GM23338 (cell line): ENCODE data around the gene NUCKS1. TPM values are rescaled to one million over a fixed set of nuclear protein-coding genes. Genes with fewer than 3 reads are reported as not detected.

ENCODE experiments used
- ATAC-seq: fragments of 200-7000 bp; cut with Tn5 transposase; 3 replicates; pipeline ENCODE4 v1.9.1; 2020
- DNase-seq: peaks from one replicate; pipeline ENCODE4 v3.0.0-alpha.2; 2015; ENCODE audit warnings: low spot score
- H2AFZ ChIP-seq: fragments of 200-600 bp; sonication (generic); 2 replicates; pipeline ENCODE4 v1.8.0; 2016; ENCODE audit warnings: antibody characterized with exemption, mild to moderate bottlenecking, moderate library complexity
- H3F3A ChIP-seq: fragments of 200-600 bp; sonication (generic); replicated peaks from 2 replicates; pipeline ENCODE4 v1.8.0; 2017; ENCODE audit warnings: antibody characterized with exemption, mixed run types, low read depth
- H3K27ac ChIP-seq: fragments of 200-600 bp; sonication (generic); 2 replicates; pipeline ENCODE4 v1.6.1; 2016; ENCODE audit warnings: low read depth
- H3K27me3 ChIP-seq: fragments of 200-600 bp; sonication (generic); 2 replicates; pipeline ENCODE4 v1.8.0; 2016; ENCODE audit warnings: mild to moderate bottlenecking, mixed run types, moderate library complexity; ENCODE audit not compliant: insufficient read depth
- H3K36me3 ChIP-seq: fragments of 200-600 bp; sonication (generic); 2 replicates; pipeline ENCODE4 v1.8.0; 2016; ENCODE audit warnings: mild to moderate bottlenecking; ENCODE audit not compliant: insufficient read depth
- H3K4me1 ChIP-seq: fragments of 200-600 bp; sonication (generic); 2 replicates; pipeline ENCODE4 v1.8.0; 2016; ENCODE audit warnings: mild to moderate bottlenecking, moderate library complexity; ENCODE audit not compliant: insufficient read depth
- H3K4me2 ChIP-seq: fragments of 200-600 bp; sonication (generic); 2 replicates; pipeline ENCODE4 v1.7.1; 2017; ENCODE audit warnings: mixed run types
- H3K4me3 ChIP-seq: fragments of 200-600 bp; sonication (generic); 2 replicates; pipeline ENCODE4 v1.6.1; 2016; ENCODE audit warnings: mixed run types
- H3K79me2 ChIP-seq: fragments of 200-600 bp; sonication (generic); replicated peaks from 2 replicates; pipeline ENCODE4 v1.8.0; 2017; ENCODE audit warnings: mild to moderate bottlenecking; ENCODE audit not compliant: insufficient read depth
- H3K9me2 ChIP-seq: fragments of 200-600 bp; sonication (generic); 2 replicates; pipeline ENCODE4 v1.8.0; 2017; ENCODE audit not compliant: insufficient read depth
- H4K20me1 ChIP-seq: fragments of 200-600 bp; sonication (generic); replicated peaks from 2 replicates; pipeline ENCODE4 v1.8.0; 2017; ENCODE audit warnings: mild to moderate bottlenecking; ENCODE audit not compliant: insufficient read depth
- H3K27ac Mint-ChIP-seq: 2 replicates; pipeline ENCODE4 v1.8.0; 2020; ENCODE audit warnings: inconsistent platforms, mild to moderate bottlenecking, moderate library complexity, mixed read lengths
- H3K27me3 Mint-ChIP-seq: 3 replicates; pipeline ENCODE4 v1.8.0; 2022; ENCODE audit warnings: low read depth, mild to moderate bottlenecking, moderate library complexity, mixed read lengths, inconsistent platforms; ENCODE audit not compliant: insufficient read depth, poor library complexity
- H3K36me3 Mint-ChIP-seq: 3 replicates; pipeline ENCODE4 v1.8.0; 2021; ENCODE audit warnings: low read depth, mild to moderate bottlenecking, inconsistent platforms, moderate library complexity, mixed read lengths
- H3K4me1 Mint-ChIP-seq: 3 replicates; pipeline ENCODE4 v1.8.0; 2020; ENCODE audit warnings: mild to moderate bottlenecking, inconsistent platforms, mixed read lengths
- H3K4me3 Mint-ChIP-seq: 3 replicates; pipeline ENCODE4 v1.8.0; 2021; ENCODE audit warnings: moderate library complexity, mild to moderate bottlenecking, inconsistent platforms, mixed read lengths
- H3K9me3 Mint-ChIP-seq: 3 replicates; pipeline ENCODE4 v1.8.0; 2020; ENCODE audit warnings: moderate library complexity, mild to moderate bottlenecking, inconsistent platforms, mixed read lengths
- CTCF ChIP-seq, 2 experiments: fragments of 200-600 bp in 1 of 2; sonication (generic) in 1 of 2; conservative IDR thresholded peaks; 2 replicates each; pipeline versions ENCODE4 v1.5.1 to v1.6.1; 2016 to 2017; ENCODE audit warnings: antibody characterized with exemption in 2 of 2, low read depth in 2 of 2, mild to moderate bottlenecking in 2 of 2, moderate library complexity in 1 of 2
- JUNB ChIP-seq: IDR thresholded peaks from one replicate; pipeline ENCODE4 v1.6.1; 2016; ENCODE audit warnings: antibody characterized with exemption; ENCODE audit not compliant: unreplicated experiment
- NANOG ChIP-seq: IDR thresholded peaks from 2 replicates; pipeline ENCODE4 v1.6.1; 2016; ENCODE audit warnings: antibody characterized with exemption, borderline replicate concordance
- REST ChIP-seq: IDR thresholded peaks from one replicate; pipeline ENCODE4 v1.6.1; 2018; ENCODE audit warnings: antibody characterized with exemption; ENCODE audit not compliant: unreplicated experiment
- STAT1 ChIP-seq: IDR thresholded peaks from one replicate; pipeline ENCODE4 v1.6.1; 2016; ENCODE audit warnings: antibody characterized with exemption; ENCODE audit not compliant: unreplicated experiment
- ZNF331 ChIP-seq: fragments of 250-450 bp; sonication (Bioruptor Pico); IDR thresholded peaks from 2 replicates; pipeline ENCODE4 v1.5.0; 2020; ENCODE audit warnings: low read depth, mild to moderate bottlenecking, moderate library complexity
- polyA plus RNA-seq: library from polyadenylated mRNA; unstranded; fragments of >200 nt; fragmentation: Nextera tagmentation; extraction: Ambion mirVana; gene quantifications from 2 replicates; pipeline ENCODE4 v1.2.1, GENCODE V29; 2016
- total RNA-seq: library from RNA; depleted of rRNA; stranded (reverse); fragments of >200 nt; shearing (Covaris generic); gene quantifications from 2 replicates; pipeline ENCODE4 v1.2.3, GENCODE V29; 2014
- TF ChIP-seq, protein P1 (sequence below): IDR thresholded peaks from 2 replicates; pipeline ENCODE4 v1.6.1; 2016; ENCODE audit warnings: antibody characterized with exemption
- TF ChIP-seq, protein P2 (sequence below): fragments of 250-450 bp; sonication (Bioruptor Pico); IDR thresholded peaks from 2 replicates; pipeline ENCODE4 v1.5.0; 2020; ENCODE audit warnings: mild to moderate bottlenecking, moderate library complexity

NUCKS1 gene
- total and polyA plus RNA-seq, 2 experiments from 2014 or later: 255 to 307 TPM

- Mint-ChIP-seq H3K9me3 (no peaks in the 10 kb centered on the region), H3K4me1 (peaks cover 25% of the 10 kb centered on the region), H3K27ac (no peak overlapping the region), H3K36me3 (no peaks in the 10 kb centered on the region), H3K4me3 (no peak overlapping the region), H3K27me3 (peaks cover 12% of the 10 kb centered on the region)
- Histone ChIP-seq H3K36me3 (no peaks in the 10 kb centered on the region), H3K4me3 (no peak overlapping the region), H3F3A (no peaks in the 10 kb centered on the region), H4K20me1 (no peaks in the 10 kb centered on the region), H3K79me2 (no peaks in the 10 kb centered on the region), H3K27ac (no peak overlapping the region), H3K27me3 (no peaks in the 10 kb centered on the region), H3K4me1 (peaks cover 16% of the 10 kb centered on the region), H2AFZ (no peak overlapping the region), H3K9me2 (no peaks in the 10 kb centered on the region), H3K4me2 (no peak overlapping the region)
- DNase-seq: no peak
- TF ChIP-seq STAT1: no peak
- TF ChIP-seq, protein P1, sequence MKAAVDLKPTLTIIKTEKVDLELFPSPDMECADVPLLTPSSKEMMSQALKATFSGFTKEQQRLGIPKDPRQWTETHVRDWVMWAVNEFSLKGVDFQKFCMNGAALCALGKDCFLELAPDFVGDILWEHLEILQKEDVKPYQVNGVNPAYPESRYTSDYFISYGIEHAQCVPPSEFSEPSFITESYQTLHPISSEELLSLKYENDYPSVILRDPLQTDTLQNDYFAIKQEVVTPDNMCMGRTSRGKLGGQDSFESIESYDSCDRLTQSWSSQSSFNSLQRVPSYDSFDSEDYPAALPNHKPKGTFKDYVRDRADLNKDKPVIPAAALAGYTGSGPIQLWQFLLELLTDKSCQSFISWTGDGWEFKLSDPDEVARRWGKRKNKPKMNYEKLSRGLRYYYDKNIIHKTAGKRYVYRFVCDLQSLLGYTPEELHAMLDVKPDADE: no peak
- no peak for TF ChIP-seq NANOG
- TF ChIP-seq, protein P2, sequence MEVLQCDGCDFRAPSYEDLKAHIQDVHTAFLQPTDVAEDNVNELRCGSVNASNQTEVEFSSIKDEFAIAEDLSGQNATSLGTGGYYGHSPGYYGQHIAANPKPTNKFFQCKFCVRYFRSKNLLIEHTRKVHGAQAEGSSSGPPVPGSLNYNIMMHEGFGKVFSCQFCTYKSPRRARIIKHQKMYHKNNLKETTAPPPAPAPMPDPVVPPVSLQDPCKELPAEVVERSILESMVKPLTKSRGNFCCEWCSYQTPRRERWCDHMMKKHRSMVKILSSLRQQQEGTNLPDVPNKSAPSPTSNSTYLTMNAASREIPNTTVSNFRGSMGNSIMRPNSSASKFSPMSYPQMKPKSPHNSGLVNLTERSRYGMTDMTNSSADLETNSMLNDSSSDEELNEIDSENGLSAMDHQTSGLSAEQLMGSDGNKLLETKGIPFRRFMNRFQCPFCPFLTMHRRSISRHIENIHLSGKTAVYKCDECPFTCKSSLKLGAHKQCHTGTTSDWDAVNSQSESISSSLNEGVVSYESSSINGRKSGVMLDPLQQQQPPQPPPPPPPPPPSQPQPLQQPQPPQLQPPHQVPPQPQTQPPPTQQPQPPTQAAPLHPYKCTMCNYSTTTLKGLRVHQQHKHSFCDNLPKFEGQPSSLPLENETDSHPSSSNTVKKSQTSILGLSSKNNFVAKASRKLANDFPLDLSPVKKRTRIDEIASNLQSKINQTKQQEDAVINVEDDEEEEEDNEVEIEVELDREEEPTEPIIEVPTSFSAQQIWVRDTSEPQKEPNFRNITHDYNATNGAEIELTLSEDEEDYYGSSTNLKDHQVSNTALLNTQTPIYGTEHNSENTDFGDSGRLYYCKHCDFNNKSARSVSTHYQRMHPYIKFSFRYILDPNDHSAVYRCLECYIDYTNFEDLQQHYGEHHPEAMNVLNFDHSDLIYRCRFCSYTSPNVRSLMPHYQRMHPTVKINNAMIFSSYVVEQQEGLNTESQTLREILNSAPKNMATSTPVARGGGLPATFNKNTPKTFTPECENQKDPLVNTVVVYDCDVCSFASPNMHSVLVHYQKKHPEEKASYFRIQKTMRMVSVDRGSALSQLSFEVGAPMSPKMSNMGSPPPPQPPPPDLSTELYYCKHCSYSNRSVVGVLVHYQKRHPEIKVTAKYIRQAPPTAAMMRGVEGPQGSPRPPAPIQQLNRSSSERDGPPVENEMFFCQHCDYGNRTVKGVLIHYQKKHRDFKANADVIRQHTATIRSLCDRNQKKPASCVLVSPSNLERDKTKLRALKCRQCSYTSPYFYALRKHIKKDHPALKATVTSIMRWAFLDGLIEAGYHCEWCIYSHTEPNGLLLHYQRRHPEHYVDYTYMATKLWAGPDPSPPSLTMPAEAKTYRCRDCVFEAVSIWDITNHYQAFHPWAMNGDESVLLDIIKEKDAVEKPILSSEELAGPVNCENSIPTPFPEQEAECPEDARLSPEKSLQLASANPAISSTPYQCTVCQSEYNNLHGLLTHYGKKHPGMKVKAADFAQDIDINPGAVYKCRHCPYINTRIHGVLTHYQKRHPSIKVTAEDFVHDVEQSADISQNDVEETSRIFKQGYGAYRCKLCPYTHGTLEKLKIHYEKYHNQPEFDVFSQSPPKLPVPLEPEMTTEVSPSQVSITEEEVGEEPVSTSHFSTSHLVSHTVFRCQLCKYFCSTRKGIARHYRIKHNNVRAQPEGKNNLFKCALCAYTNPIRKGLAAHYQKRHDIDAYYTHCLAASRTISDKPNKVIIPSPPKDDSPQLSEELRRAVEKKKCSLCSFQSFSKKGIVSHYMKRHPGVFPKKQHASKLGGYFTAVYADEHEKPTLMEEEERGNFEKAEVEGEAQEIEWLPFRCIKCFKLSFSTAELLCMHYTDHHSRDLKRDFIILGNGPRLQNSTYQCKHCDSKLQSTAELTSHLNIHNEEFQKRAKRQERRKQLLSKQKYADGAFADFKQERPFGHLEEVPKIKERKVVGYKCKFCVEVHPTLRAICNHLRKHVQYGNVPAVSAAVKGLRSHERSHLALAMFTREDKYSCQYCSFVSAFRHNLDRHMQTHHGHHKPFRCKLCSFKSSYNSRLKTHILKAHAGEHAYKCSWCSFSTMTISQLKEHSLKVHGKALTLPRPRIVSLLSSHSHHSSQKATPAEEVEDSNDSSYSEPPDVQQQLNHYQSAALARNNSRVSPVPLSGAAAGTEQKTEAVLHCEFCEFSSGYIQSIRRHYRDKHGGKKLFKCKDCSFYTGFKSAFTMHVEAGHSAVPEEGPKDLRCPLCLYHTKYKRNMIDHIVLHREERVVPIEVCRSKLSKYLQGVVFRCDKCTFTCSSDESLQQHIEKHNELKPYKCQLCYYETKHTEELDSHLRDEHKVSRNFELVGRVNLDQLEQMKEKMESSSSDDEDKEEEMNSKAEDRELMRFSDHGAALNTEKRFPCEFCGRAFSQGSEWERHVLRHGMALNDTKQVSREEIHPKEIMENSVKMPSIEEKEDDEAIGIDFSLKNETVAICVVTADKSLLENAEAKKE: no peak
- no peak for TF ChIP-seq ZNF331 (CRISPR knock-in tag)
- no peak for TF ChIP-seq REST
- TF ChIP-seq CTCF (conservative IDR thresholded peaks at IDR 0.05; ENCODE audit: low read depth in 2 of 2): no peak
- no peak for TF ChIP-seq JUNB
- ATAC-seq: no peak
These were observed 57.6 kb downstream of the NUCKS1 start for GRCh38 chr1:205692423-205692822.
